Thymus (tissue), 11 donors: ENCODE data around the gene IGSF23. TPM values are rescaled to one million over a fixed set of nuclear protein-coding genes. Genes with fewer than 3 reads are reported as not detected.
A peak's percentile ranks its signal among the peaks of the same experiment; 100 is the strongest.
"Not testable (repeated sequence)": the region's sequence is repeated elsewhere in the genome, so short reads cannot be mapped to it uniquely, and the experiment has no call there.

Experiments used
- DNase-seq, 9 donors: peaks; one replicate each; pipeline ENCODE4 v3.0.0-alpha.2; 2013; ENCODE audit warnings: low spot score in 9 of 9, low read depth in 6 of 9, missing footprints in 1 of 9
- H3K27ac ChIP-seq, 2 donors: one replicate each; pipeline ENCODE4 v1.5.1; 2013; ENCODE audit warnings: control low read depth in 1 of 2, low read depth in 1 of 2, low read length in 1 of 2, mild to moderate bottlenecking in 1 of 2, moderate library complexity in 1 of 2
- H3K27me3 ChIP-seq, 2 donors: one replicate each; pipeline ENCODE4 v1.5.1; 2013; ENCODE audit warnings: low read length in 1 of 2; ENCODE audit not compliant: control insufficient read depth in 2 of 2, insufficient read depth in 1 of 2
- H3K36me3 ChIP-seq, 2 donors: one replicate each; pipeline ENCODE4 v1.5.1; 2013; ENCODE audit warnings: low read length in 1 of 2, mild to moderate bottlenecking in 1 of 2, moderate library complexity in 1 of 2; ENCODE audit not compliant: control insufficient read depth in 2 of 2, insufficient read depth in 2 of 2
- H3K4me1 ChIP-seq, 2 donors: one replicate each; pipeline ENCODE4 v1.5.1; 2013; ENCODE audit warnings: low read length in 2 of 2; ENCODE audit not compliant: control insufficient read depth in 2 of 2, insufficient read depth in 2 of 2
- H3K4me3 ChIP-seq, 2 donors: one replicate each; pipeline ENCODE4 v1.5.1; 2013; ENCODE audit warnings: low read length in 2 of 2, control low read depth in 1 of 2, mild to moderate bottlenecking in 1 of 2
- H3K9me3 ChIP-seq, 2 donors: one replicate each; pipeline ENCODE4 v1.5.1; 2013; ENCODE audit warnings: low read length in 1 of 2, mild to moderate bottlenecking in 1 of 2; ENCODE audit not compliant: control insufficient read depth in 2 of 2, insufficient read depth in 1 of 2
- whole genome bisulfite sequencing: extraction: QIAGEN DNeasy Blood & Tissue Kit; methylation state at CpG from one replicate; pipeline ENCODE4 v1.1.7; 2013; 5-methylcytosine and 5-hydroxymethylcytosine counted together
- polyA plus RNA-seq: library from polyadenylated mRNA; stranded (reverse); fragments of 200-250 nt; gene quantifications from one replicate; pipeline ENCODE4 v1.2.3, GENCODE V29; 2013
- total RNA-seq: library from RNA; stranded (reverse); fragments of 120-200 nt; gene quantifications from one replicate; pipeline ENCODE4 v1.2.4, GENCODE V29; 2013
- donor health status: healthy.

The IGSF23 gene
- total and polyA plus RNA-seq, 2 donors: 0.05 to 0.14 TPM

GRCh38 chr19:44582581-44583265 is 30.6 kb upstream of the IGSF23 start:
- no peak overlapping the region for H3K4me3 ChIP-seq
- WGBS: 32% methylated on average over 10 of the region's 10 CpGs
- no peaks in the 10 kb centered on the region for H3K36me3 ChIP-seq
- H3K27me3 ChIP-seq: no peaks in the 10 kb centered on the region
- no peaks in the 10 kb centered on the region for H3K9me3 ChIP-seq
- no peak overlapping the region for H3K27ac ChIP-seq
- no peak for DNase-seq
- no peaks in the 10 kb centered on the region for H3K4me1 ChIP-seq

DNA sequence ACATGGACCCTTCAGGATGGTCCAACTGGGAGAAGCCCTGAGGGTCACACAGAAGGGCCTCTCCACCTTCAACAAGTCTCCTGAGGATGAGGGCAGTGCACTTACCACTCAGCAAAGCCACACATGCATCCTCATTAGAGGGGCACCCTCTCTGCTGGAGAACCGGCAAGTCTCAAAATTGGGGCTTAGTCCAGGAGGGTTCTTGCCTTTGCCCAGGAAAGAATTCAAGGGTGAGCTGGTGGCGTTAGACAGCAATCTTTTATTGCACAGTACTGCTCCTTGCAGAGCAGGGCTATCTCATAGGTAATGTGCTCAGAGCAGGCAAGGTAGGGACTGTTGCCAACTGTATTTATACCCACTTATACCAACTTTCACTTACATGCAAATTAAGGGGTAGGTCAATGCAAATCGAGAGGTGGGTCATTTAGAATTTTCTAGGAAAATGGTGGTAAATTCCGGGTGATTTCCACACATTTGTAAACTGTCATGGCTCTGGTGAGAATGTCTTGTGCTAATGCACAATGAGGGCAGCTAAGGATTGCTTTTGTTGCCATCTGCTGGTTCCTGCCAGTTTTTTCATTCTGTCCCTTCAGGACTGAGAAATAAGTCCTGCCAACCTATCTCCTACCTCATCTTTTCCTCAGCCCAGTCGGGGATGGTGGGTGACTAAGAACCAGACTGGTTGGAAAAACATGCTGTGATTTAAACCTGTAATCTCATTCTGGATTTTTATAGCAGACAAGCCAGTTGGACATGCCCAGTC is 27.8 kb upstream of the IGSF23 start:
- no peak for DNase-seq
- Histone ChIP-seq H3K27me3 (no peaks in the 10 kb centered on the region), H3K4me1 (no peaks in the 10 kb centered on the region), H3K27ac (no peak overlapping the region), H3K4me3 (no peak overlapping the region), H3K36me3 (no peaks in the 10 kb centered on the region), H3K9me3 (no peaks in the 10 kb centered on the region)
- WGBS: 92% methylated on average over 5 of the region's 5 CpGs

DNA sequence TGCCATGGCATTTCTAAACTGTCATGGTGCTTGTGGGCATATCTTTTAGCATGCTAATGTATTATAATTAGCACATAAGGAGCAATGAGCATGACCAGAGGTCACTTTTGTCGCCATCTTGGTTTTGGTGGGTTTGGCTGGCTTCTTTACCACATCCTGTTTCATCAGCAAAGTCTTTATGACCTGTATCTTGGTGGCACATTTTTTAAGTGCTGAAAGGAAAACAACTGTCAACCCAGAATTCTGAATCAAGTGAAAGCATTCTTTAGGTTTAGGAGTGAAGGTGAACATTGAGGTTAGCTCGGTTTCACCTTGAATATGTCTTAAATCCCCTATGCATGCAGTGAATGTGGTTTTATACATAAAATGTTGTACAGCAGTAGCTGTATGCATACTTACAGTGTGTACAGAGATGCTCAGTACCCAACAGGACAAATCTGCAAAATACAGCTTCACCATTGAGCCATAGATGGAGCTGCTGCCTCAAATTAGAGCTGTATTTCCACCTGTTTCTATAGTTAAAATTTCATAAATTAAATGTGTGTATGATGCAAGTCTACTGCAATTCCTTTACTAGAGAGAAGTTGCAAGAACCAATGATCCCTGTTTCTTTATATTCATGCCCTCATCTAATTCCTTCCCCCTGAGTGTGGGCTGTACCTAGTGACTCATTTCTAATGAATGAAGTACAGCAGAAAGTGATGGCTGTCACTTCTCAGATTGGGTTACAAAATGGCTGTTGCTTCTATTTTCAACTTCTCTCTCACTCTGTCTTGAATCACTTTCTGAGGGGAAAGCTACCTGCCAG is 25.2 kb upstream of the IGSF23 start:
- Histone ChIP-seq H3K9me3 (no peaks in the 10 kb centered on the region), H3K4me3 (no peak overlapping the region), H3K4me1 (no peaks in the 10 kb centered on the region), H3K27me3 (no peaks in the 10 kb centered on the region), H3K27ac (no peak overlapping the region), H3K36me3 (no peaks in the 10 kb centered on the region)
- no peak for DNase-seq
- 80% methylated on average over 2 of the region's 2 CpGs for WGBS

DNA sequence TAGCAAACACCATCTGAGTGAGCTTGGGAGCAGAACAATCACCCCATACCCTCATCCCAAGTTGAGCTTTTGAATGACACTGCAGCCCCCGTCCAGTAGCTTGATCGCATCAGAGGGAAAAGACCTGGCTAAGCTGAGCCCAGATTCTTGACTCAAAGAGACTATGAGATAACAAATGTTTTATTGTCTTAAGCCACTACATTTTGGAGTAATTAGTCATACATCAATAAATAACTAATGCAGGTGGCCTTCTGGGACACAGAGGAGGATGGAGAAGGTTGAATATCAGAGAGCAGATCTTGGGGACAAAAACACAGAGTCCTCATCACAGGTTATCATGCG is 24.6 kb upstream of the IGSF23 start:
- no peak overlapping the region for H3K27ac ChIP-seq
- H3K36me3 ChIP-seq: no peaks in the 10 kb centered on the region
- no peaks in the 10 kb centered on the region for H3K4me1 ChIP-seq
- H3K9me3 ChIP-seq: no peaks in the 10 kb centered on the region
- H3K4me3 ChIP-seq: no peak overlapping the region
- no peak for DNase-seq
- WGBS: 95% methylated on average over 3 of the region's 3 CpGs
- peaks cover 0 to 1% of the 10 kb centered on the region in 2 donors for H3K27me3 ChIP-seq

DNA sequence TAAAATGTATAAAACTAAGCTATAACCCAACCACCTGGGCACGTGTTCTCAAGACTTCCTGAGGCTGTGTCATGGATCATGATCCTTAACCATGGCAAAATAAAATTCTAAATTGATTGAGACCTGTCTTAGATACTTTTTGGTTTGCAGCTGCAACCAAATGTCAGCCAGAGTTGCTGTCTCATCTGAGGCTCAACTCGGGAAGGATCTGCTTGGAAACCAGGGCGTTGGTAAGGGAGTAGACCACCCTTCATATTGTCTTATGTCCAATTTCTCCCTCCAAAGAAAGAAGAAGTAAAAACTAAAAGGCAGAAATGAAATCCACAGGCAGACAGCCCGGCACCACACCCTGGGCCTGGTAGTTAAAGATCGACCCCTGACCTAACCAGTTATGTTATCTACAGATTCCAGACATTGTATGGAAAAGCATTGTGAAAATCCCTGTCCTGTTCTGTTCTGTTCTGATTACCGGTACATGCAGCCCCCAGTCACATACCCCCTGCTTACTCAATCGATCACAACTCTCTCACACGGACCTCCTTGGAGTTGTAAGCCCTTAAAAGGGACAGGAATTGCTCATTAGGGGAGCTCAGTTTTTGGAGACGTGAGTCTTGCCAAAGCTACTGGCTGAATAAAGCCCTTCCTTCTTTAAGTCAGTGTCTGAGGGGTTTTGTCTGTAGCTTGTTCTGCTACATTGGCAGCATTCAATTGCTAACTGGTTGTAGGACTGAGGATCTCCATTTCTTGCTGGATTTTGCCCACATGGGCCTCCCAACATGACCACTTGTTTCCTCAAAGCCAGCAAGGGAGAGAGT is 22.9 kb upstream of the IGSF23 start:
- Histone ChIP-seq H3K9me3 (no peaks in the 10 kb centered on the region), H3K27ac (peak overlapping the region in 1 of 2 donors; percentile 18), H3K27me3 (peaks cover 0 to 2% of the 10 kb centered on the region in 2 donors), H3K4me1 (no peaks in the 10 kb centered on the region), H3K4me3 (no peak overlapping the region), H3K36me3 (no peaks in the 10 kb centered on the region)
- 80% methylated on average over 9 of the region's 9 CpGs for WGBS
- no peak for DNase-seq

GRCh38 chr19:44591340-44591993 is 21.9 kb upstream of the IGSF23 start:
- not testable (repeated sequence) for DNase-seq, H3K27me3 ChIP-seq, H3K4me1 ChIP-seq, H3K27ac ChIP-seq, H3K36me3 ChIP-seq, H3K9me3 ChIP-seq, H3K4me3 ChIP-seq
- 92% methylated on average over 9 of the region's 9 CpGs for WGBS

- 85% methylated on average over 2 of the region's 2 CpGs for WGBS
- H3K36me3 ChIP-seq: no peaks in the 10 kb centered on the region
- H3K27ac ChIP-seq: no peak overlapping the region
- peaks cover 0 to 5% of the 10 kb centered on the region in 2 donors for H3K27me3 ChIP-seq
- no peak overlapping the region for H3K4me3 ChIP-seq
- no peaks in the 10 kb centered on the region for H3K9me3 ChIP-seq
- H3K4me1 ChIP-seq: no peaks in the 10 kb centered on the region
- no peak for DNase-seq
Measured at GRCh38 chr19:44592451-44592890, 20.9 kb upstream of the IGSF23 start.

GRCh38 chr19:44593294-44593693 is 20.1 kb upstream of the IGSF23 start:
- no peaks in the 10 kb centered on the region for H3K9me3 ChIP-seq
- peaks cover 0 to 5% of the 10 kb centered on the region in 2 donors for H3K27me3 ChIP-seq
- no peaks in the 10 kb centered on the region for H3K4me1 ChIP-seq
- WGBS: 91% methylated on average over 1 of the region's 1 CpG
- DNase-seq: no peak
- no peaks in the 10 kb centered on the region for H3K36me3 ChIP-seq
- H3K27ac ChIP-seq: no peak overlapping the region
- H3K4me3 ChIP-seq: no peak overlapping the region
